SW 1271 (cell line): ENCODE results near the gene FAM180A.
"Not testable (repeated sequence)": the region's sequence is repeated elsewhere in the genome, so short reads cannot be mapped to it uniquely, and the experiment has no call there.

Source experiments
- DNase-seq, 2 experiments: peaks; one replicate each; lab custom pipeline; 2025; lab: John Stamatoyannopoulos, UW

FAM180A gene

GRCh38 chr7:135748770-135749169 lies at the start of gene FAM180A:
Gene FAM180A, minus strand, starts transcription at chr7:135748813. Its CDS starts 233 bp downstream, at chr7:135748580.
- DNase-seq, result no peak

- DNase-seq, result no peak
Measured at GRCh38 chr7:135798095-135798494, 49.5 kb upstream of the FAM180A start.

DNA sequence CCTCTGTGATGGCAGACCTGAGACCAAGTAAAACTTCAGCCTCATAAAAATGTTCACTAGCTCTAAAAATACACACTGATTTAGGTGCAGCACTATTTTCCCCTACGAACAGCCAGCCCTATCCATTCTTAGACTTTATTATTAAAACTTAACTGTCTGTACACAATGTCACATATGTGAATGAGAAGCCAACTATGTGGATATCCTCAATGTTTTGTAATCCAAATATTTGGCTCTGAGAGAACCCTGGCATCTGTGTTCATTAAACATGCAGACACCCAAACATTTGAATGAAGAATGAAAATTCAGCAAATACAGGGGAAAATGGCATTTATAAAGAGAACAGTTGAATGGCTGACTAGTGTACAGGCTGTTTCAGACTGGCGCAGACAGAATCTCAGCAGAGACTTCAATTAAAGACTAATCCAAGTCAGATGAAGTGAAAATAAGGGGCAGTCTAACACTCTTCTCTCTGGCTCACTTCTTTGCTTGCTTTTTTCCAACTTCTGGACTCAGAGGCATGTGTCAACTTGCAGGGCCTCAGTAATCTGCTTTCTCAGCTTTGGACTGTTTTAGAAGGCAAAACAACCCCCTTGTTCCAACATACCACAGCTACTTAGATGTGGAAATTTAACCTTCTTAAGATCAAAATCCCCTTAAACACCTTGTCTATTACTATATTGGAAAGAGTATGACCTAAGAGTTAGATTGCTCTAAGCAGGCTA lies 47.4 kb upstream of the FAM180A start:
- DNase-seq, result no peak

GRCh38 chr7:135793841-135794240 lies 45.2 kb upstream of the FAM180A start:
- no peak for DNase-seq

DNA sequence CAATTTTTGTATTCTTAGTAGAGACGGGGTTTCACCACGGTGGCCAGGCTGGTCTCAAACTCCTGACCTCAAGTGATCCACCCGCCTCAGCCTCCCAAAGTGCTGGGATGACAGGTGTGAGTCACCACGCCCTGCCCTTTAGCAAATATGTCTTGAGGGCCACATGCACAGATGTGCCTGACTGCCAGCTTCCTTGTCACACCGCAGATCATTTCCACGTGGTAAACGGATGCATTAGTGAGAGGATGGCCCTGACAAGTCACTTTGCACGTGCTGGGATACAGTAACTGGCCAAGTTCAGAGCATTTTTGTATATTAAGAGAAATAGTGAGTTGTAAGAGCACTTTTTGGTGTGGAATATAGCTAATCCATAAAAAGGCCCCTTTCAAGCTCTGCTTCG lies 44.3 kb upstream of the FAM180A start:
- no peak for DNase-seq

DNA sequence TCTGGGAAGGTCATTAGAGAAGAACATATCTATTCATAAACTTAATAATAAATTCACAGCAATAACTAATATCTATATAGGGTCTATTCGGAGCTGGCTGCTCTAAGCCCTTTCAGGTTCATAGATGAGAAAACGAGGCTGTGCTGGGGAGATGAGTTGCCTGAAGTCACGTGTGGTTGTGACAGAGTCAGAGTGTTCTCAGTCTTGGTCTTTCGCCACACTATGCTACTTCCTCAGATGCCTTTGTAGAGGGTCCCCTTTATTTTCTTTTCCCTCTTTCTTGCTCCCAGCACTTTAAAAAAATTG lies 43.7 kb upstream of the FAM180A start:
- DNase-seq, result no peak

DNA sequence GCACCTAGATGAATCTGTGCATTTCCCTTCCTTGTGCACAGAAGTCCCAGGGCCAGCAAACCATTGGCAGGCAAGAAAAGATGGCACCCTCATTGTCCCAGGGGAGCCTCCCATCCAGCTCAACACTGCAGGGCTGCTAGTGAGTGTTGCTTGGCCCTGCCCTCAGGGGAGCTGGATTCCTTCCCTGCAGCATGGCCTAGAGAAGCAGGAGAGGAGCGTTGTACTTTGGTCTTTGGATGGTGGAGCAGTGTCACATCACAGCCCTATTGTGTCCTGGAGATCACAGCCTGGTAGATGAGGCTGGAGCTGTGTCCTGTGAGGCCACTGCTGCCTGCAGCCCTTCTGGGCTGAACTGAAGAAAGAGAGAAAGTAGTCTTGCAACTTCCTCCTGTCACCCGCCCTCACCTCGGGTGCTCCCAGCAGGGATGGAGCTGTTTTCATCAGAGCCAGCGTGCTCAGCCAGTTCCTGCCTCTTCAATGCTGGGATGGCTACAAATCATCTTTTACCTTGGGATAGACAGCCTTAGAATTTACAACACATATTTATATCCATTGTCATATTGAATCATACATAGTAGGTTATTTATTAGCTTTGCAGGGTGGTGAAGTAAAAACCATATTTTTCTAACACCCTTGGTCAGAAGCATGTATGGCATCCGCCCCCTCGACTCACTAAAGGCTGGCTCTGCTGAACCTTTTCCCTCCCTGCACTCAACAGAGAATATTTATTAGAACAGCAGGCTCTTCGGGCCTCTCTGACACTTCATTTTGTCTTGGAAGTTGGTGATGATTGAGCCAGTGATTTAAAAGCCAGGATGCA lies 43.1 kb upstream of the FAM180A start:
- no peak for DNase-seq

DNA sequence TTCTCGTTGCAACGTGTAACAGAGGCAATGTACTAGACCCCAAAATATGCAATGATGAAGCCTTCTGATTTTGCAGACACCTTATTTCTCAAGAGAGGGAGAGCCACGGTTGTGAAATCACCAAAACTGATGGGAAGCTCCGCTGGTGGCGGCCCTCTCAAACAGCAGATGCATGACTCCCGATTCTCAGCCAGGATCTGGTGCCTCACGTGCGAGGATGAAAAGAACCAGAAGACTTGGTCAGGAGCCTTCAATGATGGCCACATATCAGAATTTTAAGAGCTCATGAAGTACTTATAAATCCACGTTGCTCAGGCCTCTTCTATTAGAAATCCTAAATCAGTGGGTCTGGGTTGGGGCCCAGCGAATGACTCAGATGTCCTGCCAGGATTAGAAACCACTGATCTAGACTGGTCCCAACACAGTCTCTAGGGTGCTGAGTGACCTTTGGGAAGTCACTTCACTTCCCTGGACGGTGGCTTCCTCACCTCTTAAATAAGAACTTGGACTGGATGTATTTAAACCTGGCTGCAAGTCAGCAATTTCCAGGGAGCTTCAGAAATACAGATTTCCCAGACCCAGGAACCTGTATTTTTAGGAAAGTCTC lies 41.9 kb upstream of the FAM180A start:
- no peak for DNase-seq

DNA sequence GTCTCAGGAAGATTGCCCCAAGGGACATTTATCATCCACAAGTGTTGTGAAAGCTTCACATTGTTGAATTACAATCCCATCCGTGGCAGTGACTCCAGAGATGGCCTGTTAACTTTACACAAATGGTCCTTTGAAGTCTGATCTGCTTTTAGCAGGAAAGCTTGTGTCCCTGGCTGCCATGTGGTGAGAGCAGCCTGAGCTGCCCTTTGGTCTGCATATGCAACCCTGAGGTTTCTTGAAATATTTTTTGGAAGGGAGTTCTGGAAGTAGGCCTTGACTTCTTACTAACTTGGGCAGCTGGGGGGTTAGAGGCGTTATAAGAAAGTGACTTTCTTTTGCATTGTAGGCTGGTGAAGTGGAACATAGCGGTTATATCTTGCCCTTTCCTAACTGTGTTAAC lies 41.3 kb upstream of the FAM180A start:
- no peak for DNase-seq

GRCh38 chr7:135789431-135789830 lies 40.8 kb upstream of the FAM180A start:
- DNase-seq, result no peak

DNA sequence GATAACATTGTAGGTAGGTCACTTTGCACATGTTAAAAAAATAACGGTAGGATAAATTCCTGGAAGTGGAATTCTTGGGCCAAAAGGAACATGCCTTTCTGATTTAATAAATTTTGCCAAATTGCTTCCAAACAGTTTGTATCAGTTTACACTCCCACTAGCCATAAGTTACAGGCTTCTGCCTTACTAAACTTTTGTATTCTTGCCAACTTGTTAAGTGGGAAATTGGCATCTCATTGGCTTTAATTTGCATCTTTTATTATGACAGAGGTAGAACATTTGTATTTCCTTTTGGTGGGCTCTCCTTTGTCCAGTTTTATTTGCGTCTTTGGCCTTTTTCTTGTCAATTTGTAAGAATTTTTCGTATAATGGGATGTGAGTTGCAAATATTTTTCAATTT lies 38.3 kb upstream of the FAM180A start:
- DNase-seq, result no peak

DNA sequence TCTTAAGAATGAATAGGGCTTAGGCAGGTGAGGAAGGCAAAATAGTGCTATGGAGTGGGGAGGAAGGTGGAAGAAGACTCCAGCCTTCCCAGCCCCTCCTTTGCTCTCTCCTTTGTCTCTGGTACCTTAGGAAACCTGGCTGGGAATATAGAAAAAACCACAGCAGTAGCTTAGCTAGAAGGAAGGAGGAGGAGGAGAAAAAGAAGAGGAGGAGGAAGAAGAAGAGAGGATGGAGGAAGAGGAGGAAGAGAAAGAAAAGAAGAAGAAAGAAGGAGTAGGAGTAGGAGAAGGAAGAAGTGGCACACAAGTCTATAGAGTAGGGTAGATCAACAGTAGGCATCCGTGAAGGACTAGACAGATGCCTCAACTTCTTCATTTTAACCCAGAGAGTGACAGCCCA lies 36.5 kb upstream of the FAM180A start:
- no peak for DNase-seq

DNA sequence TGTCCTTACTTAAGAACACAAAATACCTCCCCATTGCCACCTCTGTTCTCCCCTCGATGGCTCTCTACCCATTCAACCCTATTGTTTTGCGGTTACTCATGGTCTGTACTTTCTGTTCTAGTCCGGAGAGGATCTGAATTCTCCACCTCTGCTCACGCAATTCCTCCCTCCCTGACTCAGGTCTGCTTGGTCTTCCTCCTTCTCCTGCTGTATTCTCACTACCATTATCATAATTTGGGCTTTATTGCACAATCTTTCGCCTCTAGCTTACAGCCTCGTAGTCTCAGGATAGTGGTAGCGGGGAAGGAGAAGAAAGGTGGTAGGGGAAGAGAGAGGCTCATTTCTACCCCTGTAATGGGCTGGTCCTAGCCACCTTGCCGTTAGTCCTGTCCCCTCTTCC lies 35.4 kb upstream of the FAM180A start:
- DNase-seq, result no peak

DNA sequence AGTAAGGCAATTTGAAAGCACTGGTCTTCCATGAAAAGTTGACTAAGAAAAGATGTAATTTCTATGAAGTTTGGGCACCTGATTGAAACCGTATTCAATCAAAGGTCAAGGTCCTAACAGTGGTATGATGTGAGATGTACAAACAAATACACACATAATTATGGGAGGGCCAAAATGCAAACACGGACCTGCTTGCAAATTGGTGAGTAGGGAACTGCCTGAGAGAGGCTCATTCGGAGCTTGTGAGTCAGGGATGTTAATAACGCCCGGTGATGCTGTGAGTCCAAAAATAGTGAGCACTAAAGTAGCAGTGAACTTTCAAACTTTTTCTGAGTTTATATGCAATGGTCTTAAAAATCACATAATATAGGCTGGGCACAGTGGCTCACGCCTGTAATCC lies 34.2 kb upstream of the FAM180A start:
- no peak for DNase-seq

DNA sequence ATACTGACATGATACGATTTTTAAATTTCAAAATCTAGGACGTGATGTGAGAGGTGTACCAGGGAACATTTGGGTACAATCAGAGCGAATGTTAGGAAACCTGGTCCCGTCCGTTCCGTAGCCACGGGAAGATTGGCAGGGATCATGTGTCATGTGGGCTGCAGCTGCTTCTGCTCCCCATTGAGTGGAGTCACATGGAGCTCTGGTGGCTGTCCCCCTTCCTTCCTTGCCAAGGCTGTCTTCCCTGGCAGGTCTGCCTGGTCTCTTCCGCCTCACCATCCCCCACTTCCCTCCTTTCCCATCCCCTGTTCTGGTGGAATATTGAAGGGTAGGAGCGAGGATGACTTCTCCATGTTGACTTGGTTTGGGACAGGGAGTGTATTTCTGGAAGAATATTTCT lies 33.8 kb upstream of the FAM180A start:
- no peak for DNase-seq

DNA sequence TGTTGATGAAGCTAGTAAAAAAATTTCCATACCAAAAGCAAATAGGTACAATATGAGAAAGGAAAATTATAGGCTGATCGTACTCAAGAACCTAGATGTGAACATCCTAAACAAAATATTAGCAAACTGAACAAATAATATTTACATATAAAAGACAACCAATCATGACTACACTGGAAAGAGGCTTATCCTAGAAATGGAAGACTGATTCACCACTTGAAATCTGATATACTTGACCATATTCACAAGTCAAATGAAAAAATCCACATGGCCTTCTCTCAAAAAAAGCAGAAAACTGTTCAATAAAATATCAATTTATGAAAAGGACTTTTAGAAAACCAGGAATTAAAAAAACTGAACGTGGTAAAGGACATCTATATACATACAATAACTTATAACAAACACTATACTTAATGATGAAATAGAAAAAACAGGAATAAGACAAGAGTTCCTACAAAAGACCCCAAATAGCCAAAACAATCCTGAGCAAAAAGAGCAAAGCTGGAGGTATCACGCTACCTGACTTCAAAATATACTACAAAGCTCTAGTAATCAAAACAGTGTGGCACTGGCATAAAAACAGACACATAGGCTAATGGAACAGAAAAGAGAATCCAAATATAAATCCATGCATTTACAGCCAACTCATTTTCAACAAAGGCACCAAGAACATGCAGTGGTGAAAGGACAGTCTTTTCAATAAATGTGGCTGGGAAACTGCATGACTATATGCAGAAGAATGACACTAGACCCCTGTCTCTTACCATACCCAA lies 29.2 kb upstream of the FAM180A start:
- DNase-seq, result no peak

GRCh38 chr7:135775915-135776314 lies 27.3 kb upstream of the FAM180A start:
- not testable (repeated sequence) for DNase-seq

DNA sequence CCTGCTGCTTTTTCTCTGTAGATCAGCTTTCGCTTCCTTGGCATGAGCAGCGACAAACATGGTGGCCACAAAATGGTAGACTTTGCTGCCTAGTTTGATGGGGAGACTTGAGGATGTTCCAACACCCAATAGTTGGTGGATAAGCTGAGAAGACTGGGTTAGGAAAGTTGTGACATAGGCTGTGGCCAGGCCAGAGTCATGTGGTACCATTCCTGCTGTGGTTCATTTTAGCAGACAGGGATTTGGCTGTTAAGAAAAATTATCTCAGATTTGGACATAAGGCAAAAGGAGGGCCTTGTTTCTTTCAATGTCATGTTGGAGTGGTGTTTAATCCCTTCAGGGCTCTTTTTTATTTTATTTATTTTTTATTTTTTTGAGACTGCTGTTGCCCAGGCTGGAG lies 26.6 kb upstream of the FAM180A start:
- DNase-seq, result no peak

DNA sequence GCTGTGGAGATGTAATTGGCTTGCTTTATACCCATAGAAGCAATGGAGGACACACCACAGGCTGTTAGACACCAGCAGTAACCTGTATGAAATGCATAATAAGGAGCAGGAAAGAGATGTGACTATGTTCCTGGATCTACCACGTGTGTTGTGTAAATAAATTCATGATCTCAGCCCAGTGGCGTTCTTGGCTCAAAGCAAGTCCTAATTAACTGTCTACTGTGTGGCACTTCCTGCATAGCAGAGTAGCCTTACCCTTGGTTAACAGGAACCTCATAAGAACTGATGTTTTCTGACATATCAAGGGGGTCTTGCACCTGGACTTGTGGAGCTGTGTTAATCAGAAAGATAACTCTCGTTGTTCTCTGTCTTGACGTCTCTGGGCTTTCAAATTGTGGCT lies 25.7 kb upstream of the FAM180A start:
- DNase-seq, result peak in 1 of 2 experiments; percentile 72

DNA sequence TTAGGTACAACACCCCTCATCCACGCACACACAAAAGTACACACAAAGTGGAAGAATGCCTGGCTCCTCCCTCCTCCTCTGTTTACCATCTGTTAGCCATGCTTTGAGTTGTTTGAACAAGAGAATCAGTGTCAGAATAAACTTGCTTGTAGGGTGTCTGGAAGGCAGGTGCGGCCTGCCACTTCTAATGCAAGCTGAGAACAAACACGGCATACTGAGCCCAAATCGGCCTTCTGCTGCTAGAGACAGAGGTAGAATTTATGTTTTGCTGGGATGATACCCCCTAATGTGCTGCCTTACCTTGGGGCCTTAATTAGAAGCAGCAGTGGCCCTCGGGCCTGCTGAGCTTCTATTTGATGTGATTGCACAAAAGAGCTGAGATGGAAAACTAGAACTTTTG lies 24.9 kb upstream of the FAM180A start:
- no peak for DNase-seq

DNA sequence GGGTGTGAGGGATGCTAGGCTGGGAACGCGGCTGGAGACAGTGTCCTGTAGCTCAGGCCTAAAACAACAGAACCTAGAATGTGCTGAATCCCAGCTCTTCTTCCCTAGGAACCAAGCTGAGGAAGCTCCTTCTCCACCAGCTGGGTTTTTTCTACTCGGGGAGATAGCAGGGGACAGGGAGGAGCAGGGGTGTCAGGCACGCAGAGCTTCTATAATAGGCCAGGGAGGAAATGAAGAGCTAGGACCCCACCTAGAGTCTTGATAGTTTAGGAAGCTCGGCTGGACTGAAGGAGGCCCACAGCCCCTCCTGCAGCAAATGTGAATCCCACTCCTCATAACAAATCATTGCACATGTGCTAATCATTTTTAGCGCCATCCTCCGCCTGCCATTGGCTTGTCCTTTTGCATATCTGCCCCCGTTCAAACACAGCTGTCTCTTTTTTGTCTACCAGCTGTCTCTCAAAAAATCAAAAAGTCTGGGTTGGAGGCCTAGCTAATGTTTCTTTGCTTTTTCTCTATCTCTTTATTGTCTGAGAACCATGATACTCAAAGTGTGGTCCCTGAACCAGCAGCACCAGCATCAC lies 24.1 kb upstream of the FAM180A start:
- DNase-seq, result no peak

- no peak for DNase-seq
Measured at GRCh38 chr7:135771961-135772638, 23.5 kb upstream of the FAM180A start.
